Measurements from ENCODE around the gene TLK1.

DNA sequence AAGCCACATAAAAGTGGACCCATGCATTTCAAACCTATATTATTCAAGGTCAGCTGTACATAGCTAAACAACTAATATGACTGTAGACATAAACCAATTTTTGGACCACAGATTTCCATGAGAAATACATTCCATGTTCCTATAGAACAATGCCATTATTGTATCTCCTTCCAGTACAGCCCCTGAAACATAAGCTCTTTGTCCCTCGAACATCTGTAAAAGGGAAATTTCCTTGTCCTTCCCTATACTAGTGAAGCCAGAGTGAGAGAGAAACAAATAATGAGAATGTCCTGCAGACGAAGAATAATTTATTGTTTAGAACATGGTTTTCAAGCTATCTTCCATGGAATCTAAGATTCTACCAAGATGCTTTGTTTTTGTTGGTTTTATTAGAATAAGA is 156.3 kb downstream of the TLK1 start:
- TF ChIP-seq POLR2AphosphoS5 (IDR thresholded peaks at IDR 0.05; ENCODE audit: low read depth, low read length) (no peak), TAF1 (IDR thresholded peaks at IDR 0.05; ENCODE audit: borderline replicate concordance, low read depth, low read length) (no peak)
